Upper lobe of left lung (tissue), 6 donors: ENCODE results near the gene PILRB. TPM values are rescaled to one million over a fixed set of nuclear protein-coding genes. Genes with fewer than 3 reads are reported as not detected.

Experiments used
- ATAC-seq, 2 donors: fragments of 200-7000 bp; cut with Tn5 transposase; one replicate each; pipeline ENCODE4 v1.9.1; 2022; ENCODE audit warnings: mild to moderate bottlenecking in 2 of 2, moderate library complexity in 2 of 2; ENCODE audit not compliant: low FRiP score in 2 of 2
- DNase-seq, 2 donors: peaks; one replicate each; pipeline ENCODE4 v3.0.0-alpha.2; 2019 to 2020
- H3K27ac ChIP-seq, 4 donors: fragments of 200-600 bp; sonication (generic); one replicate each; pipeline ENCODE4 v1.5.1; 2016 to 2019
- H3K27me3 ChIP-seq, 4 donors: fragments of 200-600 bp; sonication (generic); one replicate each; pipeline ENCODE4 v1.5.1; 2017 to 2019
- H3K36me3 ChIP-seq, 4 donors: fragments of 200-600 bp; sonication (generic); one replicate each; pipeline ENCODE4 v1.5.1; 2016 to 2019
- H3K4me1 ChIP-seq, 4 donors: fragments of 200-600 bp; sonication (generic); one replicate each; pipeline ENCODE4 v1.5.1; 2018 to 2019
- H3K4me3 ChIP-seq, 4 donors: fragments of 200-600 bp; sonication (generic); one replicate each; pipeline ENCODE4 v1.5.1; 2017 to 2019; ENCODE audit warnings: mild to moderate bottlenecking in 2 of 4, moderate library complexity in 1 of 4
- H3K9me3 ChIP-seq, 4 donors: fragments of 200-600 bp; sonication (generic); one replicate each; pipeline ENCODE4 v1.5.1; 2018 to 2019
- EP300 ChIP-seq, 4 donors: sonication (generic); formaldehyde crosslinking; IDR thresholded peaks; one replicate each; pipeline ENCODE4 v1.5.1; 2017; ENCODE audit warnings: antibody characterized with exemption in 4 of 4, control low read depth in 2 of 4
- POLR2A ChIP-seq, 4 donors: fragments of 450-650 bp; IDR thresholded peaks; one replicate each; pipeline ENCODE4 v1.5.1; 2016 to 2017; ENCODE audit warnings: antibody characterized with exemption in 4 of 4, mild to moderate bottlenecking in 2 of 4
- POLR2AphosphoS5 ChIP-seq, 2 donors: sonication (generic); formaldehyde crosslinking; IDR thresholded peaks; one replicate each; pipeline ENCODE4 v1.5.1; 2017; ENCODE audit warnings: antibody characterized with exemption in 2 of 2
- WGBS, 2 donors: methylation state at CpG; one replicate each; pipeline ENCODE4 v1.1.5; 2017 to 2018; 5-methylcytosine and 5-hydroxymethylcytosine counted together
- total RNA-seq, 6 donors: library from RNA; depleted of rRNA in 4 of 6; stranded (reverse); fragments of >200 nt in 4 of 6; gene quantifications; one replicate each; pipeline versions ENCODE4 v1.1.0 to v1.2.1, GENCODE V29; 2016 to 2021
- TF ChIP-seq, protein P1 (sequence below), 6 experiments: fragments of 450-650 bp in 4 of 6; fragments of 200-600 bp in 2 of 6; sonication (generic) in 2 of 6; IDR thresholded peaks; one replicate each; pipeline ENCODE4 v1.5.1; 2016 to 2019; ENCODE audit warnings: antibody characterized with exemption in 6 of 6
- donor health status: DM: no; HTN: no; CAD: no; lungs with moderate emphysema.
- donor health status: DM: no; HTN: yes; CAD: no; lungs with severe emphysema.

PILRB gene
- total RNA-seq, 6 donors from 2014 or later = 18.4 to 259 (median 39.9) TPM

- Histone ChIP-seq H3K4me1 (peaks cover 0 to 5% (median 2%) of the 10 kb centered on the region in 4 donors), H3K9me3 (no peaks in the 10 kb centered on the region), H3K27me3 (no peaks in the 10 kb centered on the region), H3K27ac (peak overlapping the region in 1 of 4 donors; percentile 29), H3K36me3 (no peaks in the 10 kb centered on the region), H3K4me3 (no peak overlapping the region)
- no peak for TF ChIP-seq POLR2A (IDR thresholded peaks at IDR 0.05)
- TF ChIP-seq EP300 (IDR thresholded peaks at IDR 0.05) = no peak
- no peak for TF ChIP-seq POLR2AphosphoS5 (IDR thresholded peaks at IDR 0.05)
- TF ChIP-seq, protein P1, sequence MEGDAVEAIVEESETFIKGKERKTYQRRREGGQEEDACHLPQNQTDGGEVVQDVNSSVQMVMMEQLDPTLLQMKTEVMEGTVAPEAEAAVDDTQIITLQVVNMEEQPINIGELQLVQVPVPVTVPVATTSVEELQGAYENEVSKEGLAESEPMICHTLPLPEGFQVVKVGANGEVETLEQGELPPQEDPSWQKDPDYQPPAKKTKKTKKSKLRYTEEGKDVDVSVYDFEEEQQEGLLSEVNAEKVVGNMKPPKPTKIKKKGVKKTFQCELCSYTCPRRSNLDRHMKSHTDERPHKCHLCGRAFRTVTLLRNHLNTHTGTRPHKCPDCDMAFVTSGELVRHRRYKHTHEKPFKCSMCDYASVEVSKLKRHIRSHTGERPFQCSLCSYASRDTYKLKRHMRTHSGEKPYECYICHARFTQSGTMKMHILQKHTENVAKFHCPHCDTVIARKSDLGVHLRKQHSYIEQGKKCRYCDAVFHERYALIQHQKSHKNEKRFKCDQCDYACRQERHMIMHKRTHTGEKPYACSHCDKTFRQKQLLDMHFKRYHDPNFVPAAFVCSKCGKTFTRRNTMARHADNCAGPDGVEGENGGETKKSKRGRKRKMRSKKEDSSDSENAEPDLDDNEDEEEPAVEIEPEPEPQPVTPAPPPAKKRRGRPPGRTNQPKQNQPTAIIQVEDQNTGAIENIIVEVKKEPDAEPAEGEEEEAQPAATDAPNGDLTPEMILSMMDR (IDR thresholded peaks at IDR 0.05) = no peak
- DNase-seq = no peak
- WGBS, 2 donors = 42 to 63% methylated on average over 6 of the region's 6 CpGs
- peak in 1 of 2 donors; percentile 45 for ATAC-seq
These were observed 26.8 kb downstream of the PILRB start for GRCh38 chr7:100384628-100385294.

DNA sequence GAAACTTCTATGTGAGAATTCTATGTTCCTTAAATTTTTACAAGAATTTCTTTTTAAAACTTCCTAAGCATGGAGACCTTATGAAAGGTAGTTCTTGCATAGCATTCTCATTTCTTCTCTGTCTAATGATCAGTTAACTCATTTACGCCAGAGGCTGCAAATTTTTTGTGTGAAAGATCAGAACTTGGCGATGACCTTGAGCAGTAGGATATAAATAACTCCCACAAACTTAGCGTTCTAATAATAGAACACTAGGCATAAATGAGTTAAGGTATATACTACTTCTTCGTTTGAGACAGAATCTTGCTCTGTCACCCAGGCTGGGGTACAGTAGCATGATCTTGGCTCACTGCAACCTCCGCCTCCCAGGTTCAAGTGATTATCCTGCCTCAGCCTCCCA lies 29.0 kb downstream of the PILRB start:
- Histone ChIP-seq H3K27me3 (no peaks in the 10 kb centered on the region), H3K4me3 (no peak overlapping the region), H3K36me3 (no peaks in the 10 kb centered on the region), H3K9me3 (no peaks in the 10 kb centered on the region), H3K27ac (no peak overlapping the region), H3K4me1 (peaks cover 0 to 5% (median 2%) of the 10 kb centered on the region in 4 donors)
- TF ChIP-seq, protein P1 (IDR thresholded peaks at IDR 0.05) = no peak
- TF ChIP-seq POLR2AphosphoS5 (IDR thresholded peaks at IDR 0.05) (no peak), EP300 (IDR thresholded peaks at IDR 0.05) (no peak), POLR2A (IDR thresholded peaks at IDR 0.05) (no peak)
- no peak for ATAC-seq
- 77 to 83% methylated on average over 5 of the region's 5 CpGs for WGBS, 2 donors
- no peak for DNase-seq

- H3K4me3 ChIP-seq = no peak overlapping the region
- H3K9me3 ChIP-seq = no peaks in the 10 kb centered on the region
- H3K4me1 ChIP-seq = peaks cover 0 to 5% (median 2%) of the 10 kb centered on the region in 4 donors
- WGBS, 2 donors = 69 to 73% methylated on average over 2 of the region's 2 CpGs
- H3K36me3 ChIP-seq = no peaks in the 10 kb centered on the region
- H3K27ac ChIP-seq = no peak overlapping the region
- H3K27me3 ChIP-seq = no peaks in the 10 kb centered on the region
- TF ChIP-seq POLR2AphosphoS5 (IDR thresholded peaks at IDR 0.05) = no peak
- no peak for TF ChIP-seq EP300 (IDR thresholded peaks at IDR 0.05)
- TF ChIP-seq POLR2A (IDR thresholded peaks at IDR 0.05) = no peak
- TF ChIP-seq, protein P1 (IDR thresholded peaks at IDR 0.05) = no peak
- DNase-seq (no peak), ATAC-seq (no peak)
These were observed 29.8 kb downstream of the PILRB start for GRCh38 chr7:100387695-100388094.

DNA sequence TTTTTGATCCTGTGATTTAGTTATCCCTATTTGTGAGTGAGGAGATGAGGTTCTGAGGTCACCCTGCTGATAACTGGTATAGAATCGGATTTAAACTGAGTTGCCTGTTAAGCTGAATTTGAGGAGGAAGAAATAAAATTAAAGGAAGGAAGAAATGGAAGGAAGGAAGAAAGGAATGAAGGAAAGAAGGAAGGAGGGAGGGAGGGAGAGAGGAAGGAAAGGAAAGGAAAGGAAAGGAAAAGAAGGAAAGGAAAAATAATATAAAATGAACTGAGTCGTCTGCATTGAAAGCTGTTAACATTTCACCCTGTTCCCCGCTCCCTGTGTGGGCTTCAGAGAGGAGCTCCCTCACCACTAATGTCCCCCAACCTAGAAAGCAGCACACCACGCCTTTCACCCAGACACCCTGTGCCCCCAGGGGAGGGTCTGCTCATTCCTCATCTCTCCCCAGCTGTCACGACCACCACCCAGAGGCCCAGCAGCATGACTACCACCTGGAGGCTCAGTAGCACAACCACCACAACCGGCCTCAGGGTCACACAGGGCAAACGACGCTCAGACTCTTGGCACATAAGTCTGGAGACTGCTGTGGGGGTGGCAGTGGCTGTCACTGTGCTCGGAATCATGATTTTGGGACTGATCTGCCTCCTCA lies 31.6 kb downstream of the PILRB start:
- no peak overlapping the region for H3K27ac ChIP-seq
- H3K27me3 ChIP-seq = no peaks in the 10 kb centered on the region
- TF ChIP-seq EP300 (IDR thresholded peaks at IDR 0.05) (no peak), POLR2AphosphoS5 (IDR thresholded peaks at IDR 0.05) (no peak), POLR2A (IDR thresholded peaks at IDR 0.05) (no peak)
- TF ChIP-seq, protein P1 (IDR thresholded peaks at IDR 0.05) = no peak
- no peak overlapping the region for H3K4me3 ChIP-seq
- no peaks in the 10 kb centered on the region for H3K36me3 ChIP-seq
- peak in 1 of 2 donors; percentile 40 for ATAC-seq
- H3K4me1 ChIP-seq = peaks cover 0 to 5% (median 2%) of the 10 kb centered on the region in 4 donors
- whole genome bisulfite sequencing, 2 donors = 65 to 79% methylated on average over 7 to 8 of the region's 9 CpGs
- H3K9me3 ChIP-seq = no peaks in the 10 kb centered on the region
- no peak for DNase-seq
